GM23338 (cell line): ENCODE data around the gene APCS. TPM values are rescaled to one million over a fixed set of nuclear protein-coding genes. Genes with fewer than 3 reads are reported as not detected.

Experiments
- ATAC-seq: fragments of 200-7000 bp; cut with Tn5 transposase; 3 replicates; pipeline ENCODE4 v1.9.1; 2020
- DNase-seq: peaks from one replicate; pipeline ENCODE4 v3.0.0-alpha.2; 2015; ENCODE audit warnings: low spot score
- H2AFZ ChIP-seq: fragments of 200-600 bp; sonication (generic); 2 replicates; pipeline ENCODE4 v1.8.0; 2016; ENCODE audit warnings: antibody characterized with exemption, mild to moderate bottlenecking, moderate library complexity
- H3F3A ChIP-seq: fragments of 200-600 bp; sonication (generic); replicated peaks from 2 replicates; pipeline ENCODE4 v1.8.0; 2017; ENCODE audit warnings: antibody characterized with exemption, mixed run types, low read depth
- H3K27ac ChIP-seq: fragments of 200-600 bp; sonication (generic); 2 replicates; pipeline ENCODE4 v1.6.1; 2016; ENCODE audit warnings: low read depth
- H3K27me3 ChIP-seq: fragments of 200-600 bp; sonication (generic); 2 replicates; pipeline ENCODE4 v1.8.0; 2016; ENCODE audit warnings: mild to moderate bottlenecking, mixed run types, moderate library complexity; ENCODE audit not compliant: insufficient read depth
- H3K36me3 ChIP-seq: fragments of 200-600 bp; sonication (generic); 2 replicates; pipeline ENCODE4 v1.8.0; 2016; ENCODE audit warnings: mild to moderate bottlenecking; ENCODE audit not compliant: insufficient read depth
- H3K4me1 ChIP-seq: fragments of 200-600 bp; sonication (generic); 2 replicates; pipeline ENCODE4 v1.8.0; 2016; ENCODE audit warnings: mild to moderate bottlenecking, moderate library complexity; ENCODE audit not compliant: insufficient read depth
- H3K4me2 ChIP-seq: fragments of 200-600 bp; sonication (generic); 2 replicates; pipeline ENCODE4 v1.7.1; 2017; ENCODE audit warnings: mixed run types
- H3K4me3 ChIP-seq: fragments of 200-600 bp; sonication (generic); 2 replicates; pipeline ENCODE4 v1.6.1; 2016; ENCODE audit warnings: mixed run types
- H3K79me2 ChIP-seq: fragments of 200-600 bp; sonication (generic); replicated peaks from 2 replicates; pipeline ENCODE4 v1.8.0; 2017; ENCODE audit warnings: mild to moderate bottlenecking; ENCODE audit not compliant: insufficient read depth
- H3K9me2 ChIP-seq: fragments of 200-600 bp; sonication (generic); 2 replicates; pipeline ENCODE4 v1.8.0; 2017; ENCODE audit not compliant: insufficient read depth
- H4K20me1 ChIP-seq: fragments of 200-600 bp; sonication (generic); replicated peaks from 2 replicates; pipeline ENCODE4 v1.8.0; 2017; ENCODE audit warnings: mild to moderate bottlenecking; ENCODE audit not compliant: insufficient read depth
- H3K27ac Mint-ChIP-seq: 2 replicates; pipeline ENCODE4 v1.8.0; 2020; ENCODE audit warnings: inconsistent platforms, mild to moderate bottlenecking, moderate library complexity, mixed read lengths
- H3K27me3 Mint-ChIP-seq: 3 replicates; pipeline ENCODE4 v1.8.0; 2022; ENCODE audit warnings: low read depth, mild to moderate bottlenecking, moderate library complexity, mixed read lengths, inconsistent platforms; ENCODE audit not compliant: insufficient read depth, poor library complexity
- H3K36me3 Mint-ChIP-seq: 3 replicates; pipeline ENCODE4 v1.8.0; 2021; ENCODE audit warnings: low read depth, mild to moderate bottlenecking, inconsistent platforms, moderate library complexity, mixed read lengths
- H3K4me1 Mint-ChIP-seq: 3 replicates; pipeline ENCODE4 v1.8.0; 2020; ENCODE audit warnings: mild to moderate bottlenecking, inconsistent platforms, mixed read lengths
- H3K4me3 Mint-ChIP-seq: 3 replicates; pipeline ENCODE4 v1.8.0; 2021; ENCODE audit warnings: moderate library complexity, mild to moderate bottlenecking, inconsistent platforms, mixed read lengths
- H3K9me3 Mint-ChIP-seq: 3 replicates; pipeline ENCODE4 v1.8.0; 2020; ENCODE audit warnings: moderate library complexity, mild to moderate bottlenecking, inconsistent platforms, mixed read lengths
- CREB1 ChIP-seq: fragments of 250-450 bp; sonication (Bioruptor Pico); IDR thresholded peaks from 2 replicates; pipeline ENCODE4 v1.5.0; 2020; ENCODE audit warnings: low read depth, mild to moderate bottlenecking, moderate library complexity
- EZH2 ChIP-seq: fragments of 200-600 bp; sonication (generic); IDR thresholded peaks from one replicate; pipeline ENCODE4 v1.8.0; 2017; ENCODE audit warnings: antibody characterized with exemption, mild to moderate bottlenecking, low read depth; ENCODE audit not compliant: unreplicated experiment
- EZH2phosphoT487 ChIP-seq: fragments of 200-600 bp; sonication (generic); IDR thresholded peaks from one replicate; pipeline ENCODE4 v1.8.1; 2018; ENCODE audit warnings: antibody characterized with exemption; ENCODE audit not compliant: unreplicated experiment
- JUNB ChIP-seq: IDR thresholded peaks from one replicate; pipeline ENCODE4 v1.6.1; 2016; ENCODE audit warnings: antibody characterized with exemption; ENCODE audit not compliant: unreplicated experiment
- NANOG ChIP-seq: IDR thresholded peaks from 2 replicates; pipeline ENCODE4 v1.6.1; 2016; ENCODE audit warnings: antibody characterized with exemption, borderline replicate concordance
- POLR2AphosphoS5 ChIP-seq: IDR thresholded peaks from 2 replicates; pipeline ENCODE4 v1.6.1; 2016; ENCODE audit warnings: antibody characterized with exemption, low read depth
- STAT1 ChIP-seq: IDR thresholded peaks from one replicate; pipeline ENCODE4 v1.6.1; 2016; ENCODE audit warnings: antibody characterized with exemption; ENCODE audit not compliant: unreplicated experiment
- ZNF114 ChIP-seq: fragments of 250-450 bp; sonication (Bioruptor Pico); IDR thresholded peaks from 2 replicates; pipeline ENCODE4 v1.5.0; 2020; ENCODE audit warnings: mild to moderate bottlenecking, moderate library complexity
- ZNF331 ChIP-seq: fragments of 250-450 bp; sonication (Bioruptor Pico); IDR thresholded peaks from 2 replicates; pipeline ENCODE4 v1.5.0; 2020; ENCODE audit warnings: low read depth, mild to moderate bottlenecking, moderate library complexity
- polyA plus RNA-seq: library from polyadenylated mRNA; unstranded; fragments of >200 nt; fragmentation: Nextera tagmentation; extraction: Ambion mirVana; gene quantifications from 2 replicates; pipeline ENCODE4 v1.2.1, GENCODE V29; 2016
- total RNA-seq: library from RNA; depleted of rRNA; stranded (reverse); fragments of >200 nt; shearing (Covaris generic); gene quantifications from 2 replicates; pipeline ENCODE4 v1.2.3, GENCODE V29; 2014
- TF ChIP-seq, protein P1 (sequence below), 2 experiments: fragments of 200-600 bp in 1 of 2; sonication (generic) in 1 of 2; conservative IDR thresholded peaks; 2 replicates each; pipeline versions ENCODE4 v1.5.1 to v1.6.1; 2016 to 2017; ENCODE audit warnings: antibody characterized with exemption in 2 of 2, low read depth in 2 of 2, mild to moderate bottlenecking in 2 of 2, moderate library complexity in 1 of 2
- TF ChIP-seq, protein P2 (sequence below): IDR thresholded peaks from one replicate; pipeline ENCODE4 v1.6.1; 2018; ENCODE audit warnings: antibody characterized with exemption; ENCODE audit not compliant: unreplicated experiment
- TF ChIP-seq, protein P3 (sequence below): IDR thresholded peaks from 2 replicates; pipeline ENCODE4 v1.6.1; 2016; ENCODE audit warnings: antibody characterized with exemption
- TF ChIP-seq, protein P4 (sequence below): fragments of 250-450 bp; sonication (Bioruptor Pico); IDR thresholded peaks from 2 replicates; pipeline ENCODE4 v1.5.0; 2020; ENCODE audit warnings: mild to moderate bottlenecking, moderate library complexity

The APCS gene
- total and polyA plus RNA-seq, 2 experiments from 2014 or later = not detected

DNA sequence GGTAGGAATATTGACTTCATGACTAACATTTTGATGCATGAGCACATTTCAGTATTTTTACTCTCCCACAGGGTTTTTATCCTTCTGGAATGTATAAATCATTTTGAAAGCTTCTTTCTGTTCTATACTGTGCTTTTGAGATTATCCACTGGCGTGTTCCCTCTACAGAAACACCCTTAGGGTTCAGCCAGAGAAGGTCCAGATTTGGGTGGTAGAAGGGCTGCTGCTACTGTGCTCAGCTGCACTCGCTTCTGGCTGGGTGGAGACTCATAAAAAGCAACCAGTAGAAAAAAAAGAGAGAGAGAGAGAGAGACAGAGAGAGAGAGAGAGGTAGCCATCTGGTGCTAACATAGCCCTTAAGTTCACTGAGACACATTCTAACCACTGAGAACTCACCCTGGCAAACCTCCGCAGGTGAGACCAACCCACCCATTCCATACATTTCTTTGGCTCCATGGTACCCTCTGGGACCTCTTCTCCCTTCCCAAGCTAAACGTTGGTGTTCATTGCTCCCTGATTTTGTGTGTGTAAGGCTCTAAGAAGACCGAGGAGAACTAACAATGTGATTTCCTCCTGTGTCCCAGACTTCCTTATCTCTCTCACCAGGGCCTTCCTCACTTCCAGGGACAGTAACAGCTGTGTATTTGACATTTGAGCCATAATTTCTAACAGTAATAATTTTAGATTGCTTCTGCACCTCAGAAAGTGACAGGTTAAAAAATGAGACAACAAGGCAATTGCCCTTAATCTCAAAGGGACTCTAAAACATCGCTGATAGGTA lies 7.2 kb downstream of the APCS start:
- Mint-ChIP-seq H3K36me3 (no peaks in the 10 kb centered on the region), H3K27ac (no peak overlapping the region), H3K4me3 (no peak overlapping the region), H3K27me3 (no peaks in the 10 kb centered on the region), H3K4me1 (no peaks in the 10 kb centered on the region), H3K9me3 (0 out of 3 replicates have a peak, but pooled peaks cover 3% of the 10 kb centered on the region)
- Histone ChIP-seq H3K79me2 (no peaks in the 10 kb centered on the region), H3K9me2 (peaks cover 12% of the 10 kb centered on the region), H2AFZ (peak overlapping the region; percentile 8; the same call in 1 of the 2 replicates), H3K4me2 (no peak overlapping the region), H3K36me3 (no peaks in the 10 kb centered on the region), H3K27ac (no peak overlapping the region), H3F3A (no peaks in the 10 kb centered on the region), H3K4me1 (no peaks in the 10 kb centered on the region), H3K4me3 (no peak overlapping the region), H4K20me1 (no peaks in the 10 kb centered on the region), H3K27me3 (no peaks in the 10 kb centered on the region)
- DNase-seq (no peak), ATAC-seq (no peak)
- TF ChIP-seq POLR2AphosphoS5 (no peak), JUNB (no peak), EZH2phosphoT487 (no peak), ZNF331 (CRISPR knock-in tag) (no peak), STAT1 (no peak), EZH2 (no peak), ZNF114 (CRISPR knock-in tag) (no peak), NANOG (no peak), CREB1 (CRISPR knock-in tag) (no peak)
- TF ChIP-seq, protein P1, sequence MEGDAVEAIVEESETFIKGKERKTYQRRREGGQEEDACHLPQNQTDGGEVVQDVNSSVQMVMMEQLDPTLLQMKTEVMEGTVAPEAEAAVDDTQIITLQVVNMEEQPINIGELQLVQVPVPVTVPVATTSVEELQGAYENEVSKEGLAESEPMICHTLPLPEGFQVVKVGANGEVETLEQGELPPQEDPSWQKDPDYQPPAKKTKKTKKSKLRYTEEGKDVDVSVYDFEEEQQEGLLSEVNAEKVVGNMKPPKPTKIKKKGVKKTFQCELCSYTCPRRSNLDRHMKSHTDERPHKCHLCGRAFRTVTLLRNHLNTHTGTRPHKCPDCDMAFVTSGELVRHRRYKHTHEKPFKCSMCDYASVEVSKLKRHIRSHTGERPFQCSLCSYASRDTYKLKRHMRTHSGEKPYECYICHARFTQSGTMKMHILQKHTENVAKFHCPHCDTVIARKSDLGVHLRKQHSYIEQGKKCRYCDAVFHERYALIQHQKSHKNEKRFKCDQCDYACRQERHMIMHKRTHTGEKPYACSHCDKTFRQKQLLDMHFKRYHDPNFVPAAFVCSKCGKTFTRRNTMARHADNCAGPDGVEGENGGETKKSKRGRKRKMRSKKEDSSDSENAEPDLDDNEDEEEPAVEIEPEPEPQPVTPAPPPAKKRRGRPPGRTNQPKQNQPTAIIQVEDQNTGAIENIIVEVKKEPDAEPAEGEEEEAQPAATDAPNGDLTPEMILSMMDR (conservative IDR thresholded peaks at IDR 0.05; ENCODE audit: low read depth in 2 of 2) = no peak
- TF ChIP-seq, protein P2, sequence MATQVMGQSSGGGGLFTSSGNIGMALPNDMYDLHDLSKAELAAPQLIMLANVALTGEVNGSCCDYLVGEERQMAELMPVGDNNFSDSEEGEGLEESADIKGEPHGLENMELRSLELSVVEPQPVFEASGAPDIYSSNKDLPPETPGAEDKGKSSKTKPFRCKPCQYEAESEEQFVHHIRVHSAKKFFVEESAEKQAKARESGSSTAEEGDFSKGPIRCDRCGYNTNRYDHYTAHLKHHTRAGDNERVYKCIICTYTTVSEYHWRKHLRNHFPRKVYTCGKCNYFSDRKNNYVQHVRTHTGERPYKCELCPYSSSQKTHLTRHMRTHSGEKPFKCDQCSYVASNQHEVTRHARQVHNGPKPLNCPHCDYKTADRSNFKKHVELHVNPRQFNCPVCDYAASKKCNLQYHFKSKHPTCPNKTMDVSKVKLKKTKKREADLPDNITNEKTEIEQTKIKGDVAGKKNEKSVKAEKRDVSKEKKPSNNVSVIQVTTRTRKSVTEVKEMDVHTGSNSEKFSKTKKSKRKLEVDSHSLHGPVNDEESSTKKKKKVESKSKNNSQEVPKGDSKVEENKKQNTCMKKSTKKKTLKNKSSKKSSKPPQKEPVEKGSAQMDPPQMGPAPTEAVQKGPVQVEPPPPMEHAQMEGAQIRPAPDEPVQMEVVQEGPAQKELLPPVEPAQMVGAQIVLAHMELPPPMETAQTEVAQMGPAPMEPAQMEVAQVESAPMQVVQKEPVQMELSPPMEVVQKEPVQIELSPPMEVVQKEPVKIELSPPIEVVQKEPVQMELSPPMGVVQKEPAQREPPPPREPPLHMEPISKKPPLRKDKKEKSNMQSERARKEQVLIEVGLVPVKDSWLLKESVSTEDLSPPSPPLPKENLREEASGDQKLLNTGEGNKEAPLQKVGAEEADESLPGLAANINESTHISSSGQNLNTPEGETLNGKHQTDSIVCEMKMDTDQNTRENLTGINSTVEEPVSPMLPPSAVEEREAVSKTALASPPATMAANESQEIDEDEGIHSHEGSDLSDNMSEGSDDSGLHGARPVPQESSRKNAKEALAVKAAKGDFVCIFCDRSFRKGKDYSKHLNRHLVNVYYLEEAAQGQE = no peak
- TF ChIP-seq, protein P3, sequence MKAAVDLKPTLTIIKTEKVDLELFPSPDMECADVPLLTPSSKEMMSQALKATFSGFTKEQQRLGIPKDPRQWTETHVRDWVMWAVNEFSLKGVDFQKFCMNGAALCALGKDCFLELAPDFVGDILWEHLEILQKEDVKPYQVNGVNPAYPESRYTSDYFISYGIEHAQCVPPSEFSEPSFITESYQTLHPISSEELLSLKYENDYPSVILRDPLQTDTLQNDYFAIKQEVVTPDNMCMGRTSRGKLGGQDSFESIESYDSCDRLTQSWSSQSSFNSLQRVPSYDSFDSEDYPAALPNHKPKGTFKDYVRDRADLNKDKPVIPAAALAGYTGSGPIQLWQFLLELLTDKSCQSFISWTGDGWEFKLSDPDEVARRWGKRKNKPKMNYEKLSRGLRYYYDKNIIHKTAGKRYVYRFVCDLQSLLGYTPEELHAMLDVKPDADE = no peak
- TF ChIP-seq, protein P4, sequence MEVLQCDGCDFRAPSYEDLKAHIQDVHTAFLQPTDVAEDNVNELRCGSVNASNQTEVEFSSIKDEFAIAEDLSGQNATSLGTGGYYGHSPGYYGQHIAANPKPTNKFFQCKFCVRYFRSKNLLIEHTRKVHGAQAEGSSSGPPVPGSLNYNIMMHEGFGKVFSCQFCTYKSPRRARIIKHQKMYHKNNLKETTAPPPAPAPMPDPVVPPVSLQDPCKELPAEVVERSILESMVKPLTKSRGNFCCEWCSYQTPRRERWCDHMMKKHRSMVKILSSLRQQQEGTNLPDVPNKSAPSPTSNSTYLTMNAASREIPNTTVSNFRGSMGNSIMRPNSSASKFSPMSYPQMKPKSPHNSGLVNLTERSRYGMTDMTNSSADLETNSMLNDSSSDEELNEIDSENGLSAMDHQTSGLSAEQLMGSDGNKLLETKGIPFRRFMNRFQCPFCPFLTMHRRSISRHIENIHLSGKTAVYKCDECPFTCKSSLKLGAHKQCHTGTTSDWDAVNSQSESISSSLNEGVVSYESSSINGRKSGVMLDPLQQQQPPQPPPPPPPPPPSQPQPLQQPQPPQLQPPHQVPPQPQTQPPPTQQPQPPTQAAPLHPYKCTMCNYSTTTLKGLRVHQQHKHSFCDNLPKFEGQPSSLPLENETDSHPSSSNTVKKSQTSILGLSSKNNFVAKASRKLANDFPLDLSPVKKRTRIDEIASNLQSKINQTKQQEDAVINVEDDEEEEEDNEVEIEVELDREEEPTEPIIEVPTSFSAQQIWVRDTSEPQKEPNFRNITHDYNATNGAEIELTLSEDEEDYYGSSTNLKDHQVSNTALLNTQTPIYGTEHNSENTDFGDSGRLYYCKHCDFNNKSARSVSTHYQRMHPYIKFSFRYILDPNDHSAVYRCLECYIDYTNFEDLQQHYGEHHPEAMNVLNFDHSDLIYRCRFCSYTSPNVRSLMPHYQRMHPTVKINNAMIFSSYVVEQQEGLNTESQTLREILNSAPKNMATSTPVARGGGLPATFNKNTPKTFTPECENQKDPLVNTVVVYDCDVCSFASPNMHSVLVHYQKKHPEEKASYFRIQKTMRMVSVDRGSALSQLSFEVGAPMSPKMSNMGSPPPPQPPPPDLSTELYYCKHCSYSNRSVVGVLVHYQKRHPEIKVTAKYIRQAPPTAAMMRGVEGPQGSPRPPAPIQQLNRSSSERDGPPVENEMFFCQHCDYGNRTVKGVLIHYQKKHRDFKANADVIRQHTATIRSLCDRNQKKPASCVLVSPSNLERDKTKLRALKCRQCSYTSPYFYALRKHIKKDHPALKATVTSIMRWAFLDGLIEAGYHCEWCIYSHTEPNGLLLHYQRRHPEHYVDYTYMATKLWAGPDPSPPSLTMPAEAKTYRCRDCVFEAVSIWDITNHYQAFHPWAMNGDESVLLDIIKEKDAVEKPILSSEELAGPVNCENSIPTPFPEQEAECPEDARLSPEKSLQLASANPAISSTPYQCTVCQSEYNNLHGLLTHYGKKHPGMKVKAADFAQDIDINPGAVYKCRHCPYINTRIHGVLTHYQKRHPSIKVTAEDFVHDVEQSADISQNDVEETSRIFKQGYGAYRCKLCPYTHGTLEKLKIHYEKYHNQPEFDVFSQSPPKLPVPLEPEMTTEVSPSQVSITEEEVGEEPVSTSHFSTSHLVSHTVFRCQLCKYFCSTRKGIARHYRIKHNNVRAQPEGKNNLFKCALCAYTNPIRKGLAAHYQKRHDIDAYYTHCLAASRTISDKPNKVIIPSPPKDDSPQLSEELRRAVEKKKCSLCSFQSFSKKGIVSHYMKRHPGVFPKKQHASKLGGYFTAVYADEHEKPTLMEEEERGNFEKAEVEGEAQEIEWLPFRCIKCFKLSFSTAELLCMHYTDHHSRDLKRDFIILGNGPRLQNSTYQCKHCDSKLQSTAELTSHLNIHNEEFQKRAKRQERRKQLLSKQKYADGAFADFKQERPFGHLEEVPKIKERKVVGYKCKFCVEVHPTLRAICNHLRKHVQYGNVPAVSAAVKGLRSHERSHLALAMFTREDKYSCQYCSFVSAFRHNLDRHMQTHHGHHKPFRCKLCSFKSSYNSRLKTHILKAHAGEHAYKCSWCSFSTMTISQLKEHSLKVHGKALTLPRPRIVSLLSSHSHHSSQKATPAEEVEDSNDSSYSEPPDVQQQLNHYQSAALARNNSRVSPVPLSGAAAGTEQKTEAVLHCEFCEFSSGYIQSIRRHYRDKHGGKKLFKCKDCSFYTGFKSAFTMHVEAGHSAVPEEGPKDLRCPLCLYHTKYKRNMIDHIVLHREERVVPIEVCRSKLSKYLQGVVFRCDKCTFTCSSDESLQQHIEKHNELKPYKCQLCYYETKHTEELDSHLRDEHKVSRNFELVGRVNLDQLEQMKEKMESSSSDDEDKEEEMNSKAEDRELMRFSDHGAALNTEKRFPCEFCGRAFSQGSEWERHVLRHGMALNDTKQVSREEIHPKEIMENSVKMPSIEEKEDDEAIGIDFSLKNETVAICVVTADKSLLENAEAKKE (CRISPR knock-in tag) = no peak
